Measurements from ENCODE around the gene CCDC88C.

CCDC88C gene

GRCh38 chr14:91367173-91368171 lies 50.1 kb downstream of the CCDC88C start:
- no peak overlapping the region for H2AK5ac ChIP-seq (ENCODE audit: low read length, severe bottlenecking)
- no peak overlapping the region for H3K23ac ChIP-seq (ENCODE audit: low read length in 2 of 2)
- no peak overlapping the region for H3K14ac ChIP-seq (ENCODE audit: low read length in 2 of 2)
- H4K91ac ChIP-seq (ENCODE audit: low read length), result no peak overlapping the region
- no peak overlapping the region for H3K4me2 ChIP-seq (ENCODE audit: low read length, poor library complexity, severe bottlenecking)
- peak; percentile 69 for DNase-seq
- no peak overlapping the region for H3K4me3 ChIP-seq (ENCODE audit: insufficient read depth in 1 of 2, low read depth in 1 of 2, low read length in 2 of 2)
- no peak overlapping the region for H2BK12ac ChIP-seq (ENCODE audit: low read length in 2 of 2)
- H2BK120ac ChIP-seq (ENCODE audit: low read depth, low read length), result no peak overlapping the region
- no peak overlapping the region for H2BK5ac ChIP-seq (ENCODE audit: low read depth, low read length, poor library complexity, severe bottlenecking)
- no peaks in the 10 kb centered on the region for H3K36me3 ChIP-seq (ENCODE audit: control insufficient read depth in 1 of 2, insufficient read depth in 2 of 2, low read depth in 1 of 2, low read length in 2 of 2)
- no peak overlapping the region for H3K9ac ChIP-seq (ENCODE audit: low read length)
- H3K4ac ChIP-seq (ENCODE audit: low read depth in 1 of 2, low read length in 2 of 2), result peak overlapping the region in 1 of 2 experiments; percentile 25
- H3K18ac ChIP-seq (ENCODE audit: low read depth in 1 of 2, low read length in 2 of 2), result no peak overlapping the region
- H2AFZ ChIP-seq (ENCODE audit: low read depth, low read length), result no peak overlapping the region
- peaks cover 0 to 76% of the 10 kb centered on the region in 2 experiments for H3K27me3 ChIP-seq (ENCODE audit: control insufficient read depth in 1 of 2, insufficient read depth in 1 of 2, low read length in 2 of 2)
- H2BK15ac ChIP-seq (ENCODE audit: low read depth, poor library complexity, severe bottlenecking), result no peak overlapping the region
- H3K79me1 ChIP-seq (replicated peaks; ENCODE audit: low read length, poor library complexity, severe bottlenecking), result no peaks in the 10 kb centered on the region
- H4K8ac ChIP-seq (ENCODE audit: low read length), result no peak overlapping the region
- no peaks in the 10 kb centered on the region for H3K9me3 ChIP-seq (ENCODE audit: control insufficient read depth, low read length)
- WGBS, result 73% methylated on average over 19 of the region's 22 CpGs
- no peak overlapping the region for H3K27ac ChIP-seq (ENCODE audit: low read length, poor library complexity, severe bottlenecking)
- peaks cover 10% of the 10 kb centered on the region for H3K4me1 ChIP-seq (ENCODE audit: control insufficient read depth, insufficient read depth, low read depth, low read length)

GRCh38 chr14:91366749-91367148 lies 50.9 kb downstream of the CCDC88C start:
- no peak overlapping the region for H2BK120ac ChIP-seq (ENCODE audit: low read depth, low read length)
- peaks cover 10% of the 10 kb centered on the region for H3K4me1 ChIP-seq (ENCODE audit: control insufficient read depth, insufficient read depth, low read depth, low read length)
- peaks cover 0 to 71% of the 10 kb centered on the region in 2 experiments for H3K27me3 ChIP-seq (ENCODE audit: control insufficient read depth in 1 of 2, insufficient read depth in 1 of 2, low read length in 2 of 2)
- H3K4ac ChIP-seq (ENCODE audit: low read depth in 1 of 2, low read length in 2 of 2), result no peak overlapping the region
- no peak overlapping the region for H3K9ac ChIP-seq (ENCODE audit: low read length)
- no peak for DNase-seq
- H3K4me3 ChIP-seq (ENCODE audit: insufficient read depth in 1 of 2, low read depth in 1 of 2, low read length in 2 of 2), result no peak overlapping the region
- H3K79me1 ChIP-seq (replicated peaks; ENCODE audit: low read length, poor library complexity, severe bottlenecking), result no peaks in the 10 kb centered on the region
- H3K23ac ChIP-seq (ENCODE audit: low read length in 2 of 2), result no peak overlapping the region
- no peak overlapping the region for H2AK5ac ChIP-seq (ENCODE audit: low read length, severe bottlenecking)
- no peaks in the 10 kb centered on the region for H3K36me3 ChIP-seq (ENCODE audit: control insufficient read depth in 1 of 2, insufficient read depth in 2 of 2, low read depth in 1 of 2, low read length in 2 of 2)
- H2BK15ac ChIP-seq (ENCODE audit: low read depth, poor library complexity, severe bottlenecking), result no peak overlapping the region
- 95% methylated on average over 6 of the region's 6 CpGs for WGBS
- no peak overlapping the region for H4K91ac ChIP-seq (ENCODE audit: low read length)
- H4K8ac ChIP-seq (ENCODE audit: low read length), result no peak overlapping the region
- no peak overlapping the region for H3K14ac ChIP-seq (ENCODE audit: low read length in 2 of 2)
- H2BK5ac ChIP-seq (ENCODE audit: low read depth, low read length, poor library complexity, severe bottlenecking), result no peak overlapping the region
- H3K4me2 ChIP-seq (ENCODE audit: low read length, poor library complexity, severe bottlenecking), result no peak overlapping the region
- H2AFZ ChIP-seq (ENCODE audit: low read depth, low read length), result no peak overlapping the region
- H2BK12ac ChIP-seq (ENCODE audit: low read length in 2 of 2), result no peak overlapping the region
- H3K27ac ChIP-seq (ENCODE audit: low read length, poor library complexity, severe bottlenecking), result no peak overlapping the region
- no peaks in the 10 kb centered on the region for H3K9me3 ChIP-seq (ENCODE audit: control insufficient read depth, low read length)
- no peak overlapping the region for H3K18ac ChIP-seq (ENCODE audit: low read depth in 1 of 2, low read length in 2 of 2)

GRCh38 chr14:91365552-91365951 lies 52.1 kb downstream of the CCDC88C start:
- Histone ChIP-seq H2BK12ac (ENCODE audit: low read length in 2 of 2) (no peak overlapping the region), H2BK120ac (ENCODE audit: low read depth, low read length) (no peak overlapping the region), H2AFZ (ENCODE audit: low read depth, low read length) (no peak overlapping the region), H3K23ac (ENCODE audit: low read length in 2 of 2) (no peak overlapping the region), H3K27me3 (ENCODE audit: control insufficient read depth in 1 of 2, insufficient read depth in 1 of 2, low read length in 2 of 2) (peaks cover 0 to 69% of the 10 kb centered on the region in 2 experiments), H3K9me3 (ENCODE audit: control insufficient read depth, low read length) (no peaks in the 10 kb centered on the region), H3K14ac (ENCODE audit: low read length in 2 of 2) (no peak overlapping the region), H3K4me1 (ENCODE audit: control insufficient read depth, insufficient read depth, low read depth, low read length) (peaks cover 10% of the 10 kb centered on the region), H4K91ac (ENCODE audit: low read length) (no peak overlapping the region), H3K36me3 (ENCODE audit: control insufficient read depth in 1 of 2, insufficient read depth in 2 of 2, low read depth in 1 of 2, low read length in 2 of 2) (no peaks in the 10 kb centered on the region), H3K9ac (ENCODE audit: low read length) (no peak overlapping the region), H3K4ac (ENCODE audit: low read depth in 1 of 2, low read length in 2 of 2) (no peak overlapping the region), H3K79me1 (replicated peaks; ENCODE audit: low read length, poor library complexity, severe bottlenecking) (no peaks in the 10 kb centered on the region), H3K27ac (ENCODE audit: low read length, poor library complexity, severe bottlenecking) (no peak overlapping the region), H2BK15ac (ENCODE audit: low read depth, poor library complexity, severe bottlenecking) (no peak overlapping the region), H4K8ac (ENCODE audit: low read length) (no peak overlapping the region), H2AK5ac (ENCODE audit: low read length, severe bottlenecking) (no peak overlapping the region), H3K4me3 (ENCODE audit: insufficient read depth in 1 of 2, low read depth in 1 of 2, low read length in 2 of 2) (no peak overlapping the region), H2BK5ac (ENCODE audit: low read depth, low read length, poor library complexity, severe bottlenecking) (no peak overlapping the region), H3K18ac (ENCODE audit: low read depth in 1 of 2, low read length in 2 of 2) (no peak overlapping the region), H3K4me2 (ENCODE audit: low read length, poor library complexity, severe bottlenecking) (no peak overlapping the region)
- no peak for DNase-seq
- 76% methylated on average over 6 of the region's 6 CpGs for WGBS

GRCh38 chr14:91364524-91365270 lies 52.9 kb downstream of the CCDC88C start:
- Histone ChIP-seq H3K27me3 (ENCODE audit: control insufficient read depth in 1 of 2, insufficient read depth in 1 of 2, low read length in 2 of 2) (peaks cover 0 to 67% of the 10 kb centered on the region in 2 experiments), H3K23ac (ENCODE audit: low read length in 2 of 2) (no peak overlapping the region), H3K27ac (ENCODE audit: low read length, poor library complexity, severe bottlenecking) (no peak overlapping the region), H3K36me3 (ENCODE audit: control insufficient read depth in 1 of 2, insufficient read depth in 2 of 2, low read depth in 1 of 2, low read length in 2 of 2) (no peaks in the 10 kb centered on the region), H2BK5ac (ENCODE audit: low read depth, low read length, poor library complexity, severe bottlenecking) (no peak overlapping the region), H3K9ac (ENCODE audit: low read length) (no peak overlapping the region), H4K8ac (ENCODE audit: low read length) (no peak overlapping the region), H2AK5ac (ENCODE audit: low read length, severe bottlenecking) (no peak overlapping the region), H2AFZ (ENCODE audit: low read depth, low read length) (no peak overlapping the region), H3K14ac (ENCODE audit: low read length in 2 of 2) (no peak overlapping the region), H2BK12ac (ENCODE audit: low read length in 2 of 2) (no peak overlapping the region), H3K4me1 (ENCODE audit: control insufficient read depth, insufficient read depth, low read depth, low read length) (peaks cover 10% of the 10 kb centered on the region), H2BK120ac (ENCODE audit: low read depth, low read length) (no peak overlapping the region), H3K4me3 (ENCODE audit: insufficient read depth in 1 of 2, low read depth in 1 of 2, low read length in 2 of 2) (no peak overlapping the region), H4K91ac (ENCODE audit: low read length) (no peak overlapping the region), H3K4me2 (ENCODE audit: low read length, poor library complexity, severe bottlenecking) (no peak overlapping the region), H3K4ac (ENCODE audit: low read depth in 1 of 2, low read length in 2 of 2) (no peak overlapping the region), H3K9me3 (ENCODE audit: control insufficient read depth, low read length) (no peaks in the 10 kb centered on the region), H3K79me1 (replicated peaks; ENCODE audit: low read length, poor library complexity, severe bottlenecking) (no peaks in the 10 kb centered on the region), H3K18ac (ENCODE audit: low read depth in 1 of 2, low read length in 2 of 2) (no peak overlapping the region), H2BK15ac (ENCODE audit: low read depth, poor library complexity, severe bottlenecking) (no peak overlapping the region)
- WGBS, result 89% methylated on average over 10 of the region's 13 CpGs
- DNase-seq, result no peak

Measured in mesenchymal stem cell (in vitro differentiated cells and primary cell).